HEK293 (cell line): ENCODE data around the gene GCNA.
"Not testable (repeated sequence)": the region's sequence is repeated elsewhere in the genome, so short reads cannot be mapped to it uniquely, and the experiment has no call there.

Experiments used
- CTCF ChIA-PET: fragments of 350-600 bp; formaldehyde crosslinking; extraction: SDS; loops from one replicate; lab custom pipeline; 2021; ENCODE audit warnings: antibody characterized with exemption; lab: Yijun Ruan, JAX
- POLR2A ChIA-PET: fragments of 300-600 bp; formaldehyde crosslinking; extraction: SDS; loops from one replicate; lab custom pipeline; 2020; ENCODE audit warnings: antibody characterized with exemption, inconsistent platforms; lab: Yijun Ruan, JAX
- H3K27ac ChIP-seq: fragments of 200-500 bp; sonication (Bioruptor generic); 2 replicates; pipeline ENCODE4 v1.5.1; 2014; ENCODE audit warnings: low read depth, low read length, control low read depth, inconsistent platforms; ENCODE audit errors: extremely low read depth
- H3K36me3 ChIP-seq, 2 experiments: fragments of 200-500 bp in 1 of 2; sonication (Bioruptor generic) in 1 of 2; 1 replicate in 1 of 2; 2 replicates in 1 of 2; pipeline ENCODE4 v1.5.1; 2014 to 2017; ENCODE audit warnings: inconsistent platforms in 2 of 2, low read length in 2 of 2; ENCODE audit not compliant: control insufficient read depth in 2 of 2, insufficient read depth in 1 of 2
- H3K4me1 ChIP-seq: fragments of 200-500 bp; sonication (Bioruptor generic); 2 replicates; pipeline ENCODE4 v1.5.1; 2014; ENCODE audit warnings: mild to moderate bottlenecking, low read length, inconsistent platforms; ENCODE audit not compliant: control insufficient read depth, insufficient read depth
- H3K4me3 ChIP-seq: 2 replicates; pipeline ENCODE4 v1.5.1; 2011; ENCODE audit warnings: low read depth, mild to moderate bottlenecking, control low read depth, low read length, moderate library complexity
- H3K9me3 ChIP-seq: fragments of 200-500 bp; sonication (Bioruptor generic); 2 replicates; pipeline ENCODE4 v1.5.1; 2014; ENCODE audit warnings: low read depth, low read length, inconsistent platforms; ENCODE audit not compliant: control insufficient read depth, insufficient read depth
- CTCF ChIP-seq: fragments of 450-650 bp; formaldehyde crosslinking; IDR thresholded peaks from 2 replicates; pipeline ENCODE4 v1.5.1; 2016; ENCODE audit warnings: missing biosample characterization, missing genetic modification characterization
- ELK4 ChIP-seq: IDR thresholded peaks from 2 replicates; pipeline ENCODE4 v1.6.1; 2011; ENCODE audit warnings: mild to moderate bottlenecking, low read depth, low read length, borderline replicate concordance
- FEZF1 ChIP-seq: fragments of 450-650 bp; formaldehyde crosslinking; IDR thresholded peaks from 2 replicates; pipeline ENCODE4 v1.5.1; 2016; ENCODE audit warnings: missing biosample characterization, missing genetic modification characterization
- HIC1 ChIP-seq: fragments of 450-650 bp; formaldehyde crosslinking; IDR thresholded peaks from 2 replicates; pipeline ENCODE4 v1.5.1; 2016; ENCODE audit warnings: missing biosample characterization, missing genetic modification characterization
- IKZF3 ChIP-seq: fragments of 450-650 bp; IDR thresholded peaks from 2 replicates; pipeline ENCODE4 v1.5.0; 2018; ENCODE audit warnings: missing biosample characterization, mild to moderate bottlenecking, missing genetic modification characterization, moderate library complexity
- KLF8 ChIP-seq: fragments of 450-650 bp; formaldehyde crosslinking; IDR thresholded peaks from 2 replicates; pipeline ENCODE4 v1.5.1; 2016; ENCODE audit warnings: missing biosample characterization, missing genetic modification characterization
- REPIN1 ChIP-seq: fragments of 450-650 bp; formaldehyde crosslinking; IDR thresholded peaks from 2 replicates; pipeline ENCODE4 v1.5.1; 2017; ENCODE audit warnings: missing biosample characterization, missing genetic modification characterization, low read depth
- SP7 ChIP-seq: fragments of 450-650 bp; formaldehyde crosslinking; IDR thresholded peaks from 2 replicates; pipeline ENCODE4 v1.5.1; 2016; ENCODE audit warnings: missing biosample characterization, missing genetic modification characterization
- TCF7L2 ChIP-seq: IDR thresholded peaks from 2 replicates; pipeline ENCODE4 v1.6.1; 2011; ENCODE audit warnings: low read depth, mild to moderate bottlenecking, inconsistent platforms, low read length, moderate library complexity, borderline replicate concordance
- ZBTB26 ChIP-seq: fragments of 450-650 bp; formaldehyde crosslinking; optimal IDR thresholded peaks from 2 replicates; pipeline ENCODE3; 2016; ENCODE audit warnings: missing biosample characterization, mild to moderate bottlenecking, missing genetic modification characterization
- ZBTB48 ChIP-seq: fragments of 450-650 bp; formaldehyde crosslinking; IDR thresholded peaks from 2 replicates; pipeline ENCODE4 v1.5.1; 2016; ENCODE audit warnings: missing biosample characterization, missing genetic modification characterization
- ZIC2 ChIP-seq: fragments of 450-650 bp; formaldehyde crosslinking; IDR thresholded peaks from 2 replicates; pipeline ENCODE4 v1.5.1; 2016; ENCODE audit warnings: missing biosample characterization, missing genetic modification characterization
- ZNF354C ChIP-seq: fragments of 450-650 bp; formaldehyde crosslinking; IDR thresholded peaks from 2 replicates; pipeline ENCODE4 v1.5.1; 2016; ENCODE audit warnings: missing biosample characterization, missing genetic modification characterization, low read depth, borderline replicate concordance
- ZNF514 ChIP-seq: fragments of 450-650 bp; formaldehyde crosslinking; IDR thresholded peaks from 2 replicates; pipeline ENCODE4 v1.5.1; 2016; ENCODE audit warnings: missing biosample characterization, missing genetic modification characterization
- ZNF555 ChIP-seq: fragments of 450-650 bp; formaldehyde crosslinking; conservative IDR thresholded peaks from 2 replicates; pipeline ENCODE4 v1.5.1; 2017; ENCODE audit warnings: missing biosample characterization, mild to moderate bottlenecking, missing genetic modification characterization, inconsistent platforms
- ZNF626 ChIP-seq: fragments of 450-650 bp; sonication (Bioruptor Pico); formaldehyde crosslinking; IDR thresholded peaks from 2 replicates; pipeline ENCODE4 v1.5.1; 2018; ENCODE audit warnings: missing biosample characterization, missing genetic modification characterization, inconsistent platforms
- ZNF654 ChIP-seq: fragments of 450-650 bp; formaldehyde crosslinking; IDR thresholded peaks from 2 replicates; pipeline ENCODE4 v1.5.1; 2016; ENCODE audit warnings: low read depth, missing biosample characterization, missing genetic modification characterization
- ZNF707 ChIP-seq: fragments of 450-650 bp; formaldehyde crosslinking; IDR thresholded peaks from 2 replicates; pipeline ENCODE4 v1.5.1; 2016; ENCODE audit warnings: missing biosample characterization, missing genetic modification characterization
- TF ChIP-seq, protein P1 (sequence below): fragments of 450-650 bp; formaldehyde crosslinking; IDR thresholded peaks from 2 replicates; pipeline ENCODE4 v1.5.1; 2016; ENCODE audit warnings: missing biosample characterization, missing genetic modification characterization
- TF ChIP-seq, protein P2 (sequence below): fragments of 450-650 bp; formaldehyde crosslinking; IDR thresholded peaks from 2 replicates; pipeline ENCODE4 v1.5.1; 2017; ENCODE audit warnings: missing biosample characterization, missing genetic modification characterization

The GCNA gene

DNA sequence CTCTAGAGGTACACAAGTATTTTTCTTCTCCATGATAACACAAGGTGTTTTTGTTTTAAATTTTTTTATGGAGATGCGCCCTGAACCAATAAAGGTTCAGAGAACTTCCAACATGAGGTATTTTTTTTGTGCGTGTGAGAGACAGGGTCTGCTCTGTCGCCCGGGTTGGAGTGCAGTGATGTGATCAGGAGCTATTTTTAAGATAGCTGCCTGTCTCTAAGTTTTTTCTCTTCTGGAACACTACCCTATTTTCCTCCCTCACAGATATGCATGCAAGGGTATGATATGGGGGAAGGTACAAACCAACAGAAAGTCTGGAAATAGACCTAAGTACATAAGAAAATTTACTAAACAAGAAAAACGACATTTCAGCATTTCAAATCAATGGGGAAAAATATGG, 3.0 kb downstream of the GCNA start:
- no peak overlapping the region for H3K27ac ChIP-seq
- ChIA-PET CTCF (no interaction called here), POLR2A (interaction anchor here (0.6 kb wide), 1 partner anchor 188 kb away, joined by 4 read pairs; no protein-coding TSS in a partner anchor)
- TF ChIP-seq ZNF514 (tag by site-specific recombination) = no peak
- TF ChIP-seq ZNF555 (tag by site-specific recombination) = no peak
- no peak for TF ChIP-seq ZNF707 (tag by site-specific recombination)
- TF ChIP-seq KLF8 = no peak
- no peak for TF ChIP-seq ZBTB26 (tag by site-specific recombination)
- no peaks in the 10 kb centered on the region for H3K9me3 ChIP-seq
- H3K36me3 ChIP-seq = peaks cover 6 to 12% of the 10 kb centered on the region in 2 experiments
- H3K4me3 ChIP-seq = no peak overlapping the region
- no peaks in the 10 kb centered on the region for H3K4me1 ChIP-seq

DNA sequence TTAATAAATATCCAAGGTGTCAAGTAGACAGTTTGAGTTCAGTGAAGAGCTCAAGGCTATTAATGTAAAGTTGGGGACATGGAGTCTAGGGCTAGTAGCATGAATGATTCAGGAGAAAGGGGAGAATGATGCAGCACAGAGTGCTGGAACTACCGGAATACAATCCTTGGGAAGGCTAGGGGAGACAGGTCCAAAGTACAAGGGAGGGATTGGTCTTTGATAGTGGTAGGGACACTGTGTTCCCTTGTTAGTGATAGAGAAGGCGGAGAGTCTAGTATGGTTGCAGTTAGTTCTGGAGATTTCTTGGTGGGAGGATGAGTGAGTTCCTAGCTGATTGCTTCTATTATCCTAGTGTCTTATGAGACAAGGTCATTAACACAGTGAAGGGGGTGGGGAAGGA, 8.7 kb downstream of the GCNA start:
- TF ChIP-seq ZNF707 (tag by site-specific recombination) = no peak
- no peak for TF ChIP-seq ZIC2 (tag by site-specific recombination)
- TF ChIP-seq ZNF555 (tag by site-specific recombination) = no peak
- TF ChIP-seq, protein P1, sequence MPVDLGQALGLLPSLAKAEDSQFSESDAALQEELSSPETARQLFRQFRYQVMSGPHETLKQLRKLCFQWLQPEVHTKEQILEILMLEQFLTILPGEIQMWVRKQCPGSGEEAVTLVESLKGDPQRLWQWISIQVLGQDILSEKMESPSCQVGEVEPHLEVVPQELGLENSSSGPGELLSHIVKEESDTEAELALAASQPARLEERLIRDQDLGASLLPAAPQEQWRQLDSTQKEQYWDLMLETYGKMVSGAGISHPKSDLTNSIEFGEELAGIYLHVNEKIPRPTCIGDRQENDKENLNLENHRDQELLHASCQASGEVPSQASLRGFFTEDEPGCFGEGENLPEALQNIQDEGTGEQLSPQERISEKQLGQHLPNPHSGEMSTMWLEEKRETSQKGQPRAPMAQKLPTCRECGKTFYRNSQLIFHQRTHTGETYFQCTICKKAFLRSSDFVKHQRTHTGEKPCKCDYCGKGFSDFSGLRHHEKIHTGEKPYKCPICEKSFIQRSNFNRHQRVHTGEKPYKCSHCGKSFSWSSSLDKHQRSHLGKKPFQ = no peak
- TF ChIP-seq ZNF354C (tag by site-specific recombination) = no peak
- TF ChIP-seq HIC1 (tag by site-specific recombination) = no peak
- no peak for TF ChIP-seq REPIN1
- TF ChIP-seq TCF7L2 = no peak
- no peak for TF ChIP-seq ZNF626
- TF ChIP-seq SP7 (tag by site-specific recombination) = no peak
- TF ChIP-seq CTCF (tag by site-specific recombination) = no peak
- TF ChIP-seq, protein P2, sequence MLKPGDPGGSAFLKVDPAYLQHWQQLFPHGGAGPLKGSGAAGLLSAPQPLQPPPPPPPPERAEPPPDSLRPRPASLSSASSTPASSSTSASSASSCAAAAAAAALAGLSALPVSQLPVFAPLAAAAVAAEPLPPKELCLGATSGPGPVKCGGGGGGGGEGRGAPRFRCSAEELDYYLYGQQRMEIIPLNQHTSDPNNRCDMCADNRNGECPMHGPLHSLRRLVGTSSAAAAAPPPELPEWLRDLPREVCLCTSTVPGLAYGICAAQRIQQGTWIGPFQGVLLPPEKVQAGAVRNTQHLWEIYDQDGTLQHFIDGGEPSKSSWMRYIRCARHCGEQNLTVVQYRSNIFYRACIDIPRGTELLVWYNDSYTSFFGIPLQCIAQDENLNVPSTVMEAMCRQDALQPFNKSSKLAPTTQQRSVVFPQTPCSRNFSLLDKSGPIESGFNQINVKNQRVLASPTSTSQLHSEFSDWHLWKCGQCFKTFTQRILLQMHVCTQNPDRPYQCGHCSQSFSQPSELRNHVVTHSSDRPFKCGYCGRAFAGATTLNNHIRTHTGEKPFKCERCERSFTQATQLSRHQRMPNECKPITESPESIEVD (tag by site-specific recombination) = no peak
- no peak for TF ChIP-seq FEZF1 (tag by site-specific recombination)
- no peak for TF ChIP-seq ELK4
- no peak for TF ChIP-seq ZNF654 (tag by site-specific recombination)
- TF ChIP-seq IKZF3 (tag by site-specific recombination) = no peak
- no peak for TF ChIP-seq ZBTB48 (tag by site-specific recombination)
- H3K4me1 ChIP-seq = no peaks in the 10 kb centered on the region
- H3K4me3 ChIP-seq = no peak overlapping the region
- no peak overlapping the region for H3K27ac ChIP-seq
- ChIA-PET POLR2A (interaction anchor here (0.5 to 0.8 kb wide), 2 partner anchors 12 to 54 kb away, joined by 3 read pairs; partner anchors contain the start of gene OGT), CTCF (no interaction called here)
- H3K9me3 ChIP-seq = no peaks in the 10 kb centered on the region; the same call in 1 of the 2 replicates
- H3K36me3 ChIP-seq = peaks cover 0 to 4% of the 10 kb centered on the region in 2 experiments; a peak in 2 of 3 replicates

DNA sequence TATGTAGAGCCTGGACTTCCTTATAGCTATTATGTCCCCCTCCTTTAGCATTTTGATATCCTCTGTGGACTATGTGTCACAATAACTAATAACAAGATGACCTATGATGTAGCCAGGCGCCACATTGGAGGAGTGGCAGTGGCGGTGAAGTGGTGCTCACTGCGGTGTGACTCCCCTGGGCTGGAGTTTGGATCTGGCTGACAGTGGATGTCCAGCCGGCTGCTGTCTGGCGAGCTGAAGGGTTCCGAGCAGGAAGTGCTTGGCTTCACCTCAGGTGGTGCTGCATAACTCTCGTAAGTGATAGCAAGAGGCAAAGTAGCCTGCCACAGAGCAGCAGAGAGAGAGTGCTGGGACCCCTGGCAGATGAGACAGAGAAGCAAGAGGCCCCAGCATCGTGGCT, 15.0 kb downstream of the GCNA start:
- H3K4me3 ChIP-seq, H3K36me3 ChIP-seq, H3K27ac ChIP-seq, H3K4me1 ChIP-seq, CTCF ChIA-PET, POLR2A ChIA-PET, H3K9me3 ChIP-seq: not testable (repeated sequence)
